K562 (cell line): ENCODE data around the gene NF1. TPM values are rescaled to one million over a fixed set of nuclear protein-coding genes. Genes with fewer than 3 reads are reported as not detected.

Source experiments
- ATAC-seq: fragments of 200-7000 bp; cut with Tn5 transposase; 3 replicates; pipeline ENCODE4 v1.9.1; 2020; ENCODE audit warnings: moderate library complexity
- BruUV-seq: library from RNA; stranded (reverse); fragments of 400-500 nt; replicated peaks from 2 replicates; lab custom pipeline; 2021; lab: Mats Ljungman, UMichigan
- CTCF ChIA-PET: fragments of 300-600 bp; formaldehyde crosslinking; extraction: SDS; loops from one replicate; lab custom pipeline; 2021; ENCODE audit warnings: low intra/inter-chr PET ratio; lab: Yijun Ruan, JAX
- POLR2A ChIA-PET: fragments of 300-600, 350-650 bp; sonication (Branson Sonifier 250); formaldehyde crosslinking; extraction: SDS; loops from one replicate; lab custom pipeline; 2021; ENCODE audit warnings: antibody characterized with exemption, inconsistent platforms; lab: Yijun Ruan, JAX
- DNase-seq, 4 experiments: peaks; one replicate each; pipeline versions ENCODE4 v3.0.0 to v3.0.0-alpha.2; 2011 to 2018; ENCODE audit warnings: low spot score in 3 of 4, mixed read lengths in 3 of 4; ENCODE audit errors: extremely low read depth in 1 of 4
- FAIRE-seq: peaks from 2 replicates; lab custom pipeline; 2011; peaks lifted over from hg19 to GRCh38; lab: Jason Lieb, UNC
- H2AFZ ChIP-seq: 2 replicates; pipeline ENCODE4 v1.6.0; 2011; ENCODE audit warnings: low read depth, low read length, control low read depth, inconsistent platforms
- H3K27ac ChIP-seq: fragments of 200-600 bp; 3 replicates; pipeline ENCODE4 v1.8.0; 2011; ENCODE audit warnings: low read depth, mild to moderate bottlenecking, control low read depth, inconsistent platforms, low read length, moderate library complexity, mixed read lengths; ENCODE audit errors: extremely low read depth
- H3K27me3 ChIP-seq, 2 experiments: fragments of 300-600 bp in 1 of 2; 2 replicates in 1 of 2; 3 replicates in 1 of 2; pipeline versions ENCODE4 v1.6.0 to v1.8.0; 2011; ENCODE audit warnings: inconsistent platforms in 2 of 2, low read length in 2 of 2, mild to moderate bottlenecking in 1 of 2, mixed read lengths in 1 of 2, moderate library complexity in 1 of 2; ENCODE audit not compliant: control insufficient read depth in 2 of 2, insufficient read depth in 2 of 2
- H3K36me3 ChIP-seq: fragments of 300-600 bp; 3 replicates; pipeline ENCODE4 v1.8.0; 2011; ENCODE audit warnings: mild to moderate bottlenecking, low read length, inconsistent platforms; ENCODE audit not compliant: control insufficient read depth, insufficient read depth
- H3K4me1 ChIP-seq, 2 experiments: fragments of 200-600 bp in 1 of 2; replicated peaks in 1 of 2; 2 replicates in 1 of 2; 3 replicates in 1 of 2; pipeline versions ENCODE4 v1.5.1 to v1.8.0; 2011; ENCODE audit warnings: inconsistent platforms in 2 of 2, low read length in 2 of 2, mild to moderate bottlenecking in 1 of 2, mixed read lengths in 1 of 2, moderate library complexity in 1 of 2; ENCODE audit not compliant: control insufficient read depth in 2 of 2, insufficient read depth in 2 of 2
- H3K4me2 ChIP-seq: 2 replicates; pipeline ENCODE4 v1.6.1; 2011; ENCODE audit warnings: low read length, control low read depth, inconsistent platforms, mixed read lengths; ENCODE audit not compliant: insufficient read depth
- H3K4me3 ChIP-seq: fragments of 200-600 bp; sonication (generic), shearing (Covaris generic); 2 replicates; pipeline ENCODE4 v1.5.1; 2016; ENCODE audit warnings: control low read depth, inconsistent platforms
- H3K79me2 ChIP-seq: fragments of 200-600 bp; 3 replicates; pipeline ENCODE4 v1.8.0; 2011; ENCODE audit warnings: low read length, inconsistent platforms; ENCODE audit not compliant: control insufficient read depth, insufficient read depth
- H3K9ac ChIP-seq, 2 experiments: 2 replicates each; pipeline versions ENCODE4 v1.6.0 to v1.6.1; 2011; ENCODE audit warnings: low read depth in 2 of 2, low read length in 2 of 2, control low read depth in 1 of 2, inconsistent platforms in 1 of 2, mild to moderate bottlenecking in 1 of 2, mixed read lengths in 1 of 2; ENCODE audit not compliant: insufficient read depth in 1 of 2
- H3K9me1 ChIP-seq: one replicate; pipeline ENCODE4 v1.6.0; 2011; ENCODE audit warnings: inconsistent platforms, mild to moderate bottlenecking, low read length, moderate library complexity; ENCODE audit not compliant: control insufficient read depth, insufficient read depth
- H3K9me3 ChIP-seq: replicated peaks from 2 replicates; pipeline ENCODE4 v1.5.1; 2011; ENCODE audit warnings: low read depth, low read length, inconsistent platforms; ENCODE audit not compliant: control insufficient read depth, insufficient read depth
- H4K20me1 ChIP-seq: replicated peaks from 2 replicates; pipeline ENCODE4 v1.6.1; 2011; ENCODE audit warnings: low read length, inconsistent platforms, mixed read lengths; ENCODE audit not compliant: control insufficient read depth, insufficient read depth
- BACH1 ChIP-seq: fragments of 200-800 bp; sonication (Bioruptor generic); IDR thresholded peaks from 2 replicates; pipeline ENCODE4 v1.6.1; 2016; ENCODE audit warnings: missing genetic modification characterization, missing compliant biosample characterization
- EZH2 ChIP-seq: IDR thresholded peaks from 2 replicates; pipeline ENCODE4 v1.6.1; 2012; ENCODE audit warnings: low read depth, mild to moderate bottlenecking, inconsistent platforms, low read length, borderline replicate concordance
- MIER1 ChIP-seq: fragments of 450-650 bp; IDR thresholded peaks from 2 replicates; pipeline ENCODE4 v1.6.1; 2016; ENCODE audit warnings: antibody characterized with exemption, mild to moderate bottlenecking, low read depth
- PTRF ChIP-seq: fragments of 450-650 bp; IDR thresholded peaks from 2 replicates; pipeline ENCODE4 v1.6.1; 2016; ENCODE audit warnings: mild to moderate bottlenecking, missing genetic modification characterization, missing compliant biosample characterization
- SMARCA5 ChIP-seq: fragments of 450-650 bp; IDR thresholded peaks from 2 replicates; pipeline ENCODE4 v1.6.1; 2016
- ZNF57 ChIP-seq: fragments of 450-650 bp; formaldehyde crosslinking; IDR thresholded peaks from 2 replicates; pipeline ENCODE4 v1.4.0; 2020; ENCODE audit warnings: mild to moderate bottlenecking, moderate library complexity
- WGBS: fragments of 100-300 bp; shearing (Covaris generic); methylation state at CpG from one replicate; pipeline ENCODE4 v1.1.6; 2016; ENCODE audit warnings: low coverage, mixed read lengths; ENCODE audit not compliant: insufficient coverage; ENCODE audit errors: missing lambda C conversion rate; 5-methylcytosine and 5-hydroxymethylcytosine counted together
- in situ Hi-C: fragments of 300-500 bp; cut with MboI; formaldehyde crosslinking; loops from 4 replicates; pipeline ENCODE4 v1.15.0; 2018; ENCODE audit warnings: inconsistent platforms, mixed read lengths
- intact Hi-C: fragments of 100-400 bp; cut with micrococcal nuclease; formaldehyde crosslinking; loops from 2 replicates; pipeline ENCODE4 v1.14.2; 2022
- polyA plus RNA-seq, 8 experiments: library from polyadenylated mRNA; depleted of rRNA in 4 of 8; stranded (reverse) in 5 of 8; unstranded in 3 of 8; fragments of >200 nt; fragmentation: Nextera tagmentation in 2 of 8; fragmentation: Illumina TruSeq in 1 of 8; extraction: Ambion mirVana in 2 of 8; extraction: Trizol in 1 of 8; gene quantifications; 2 replicates each; pipeline versions ENCODE4 v1.2.1 to v1.2.3, GENCODE V29; 2011 to 2014; ENCODE audit warnings: inconsistent platforms in 1 of 8, missing spikeins in 1 of 8
- total RNA-seq, 7 experiments: library from RNA; depleted of rRNA in 6 of 7; stranded (reverse); fragments of >200 nt in 6 of 7; fragmentation: Illumina TruSeq in 2 of 7; extraction: Trizol in 2 of 7; gene quantifications; 2 replicates each; pipeline versions ENCODE4 v1.2.1 to v1.2.3, GENCODE V29; 2011 to 2021; ENCODE audit warnings: low replicate concordance in 1 of 7
- TF ChIP-seq, protein P1 (sequence below): fragments of 250-450 bp; sonication (Bioruptor Pico); IDR thresholded peaks from 2 replicates; pipeline ENCODE4 v1.4.0; 2020; ENCODE audit warnings: borderline replicate concordance
- TF ChIP-seq, protein P2 (sequence below): fragments of 250-450 bp; sonication (Bioruptor Pico); IDR thresholded peaks from 2 replicates; pipeline ENCODE4 v1.4.0; 2020; ENCODE audit warnings: mild to moderate bottlenecking, moderate library complexity
- TF ChIP-seq, protein P3 (sequence below): fragments of 450-650 bp; IDR thresholded peaks from 2 replicates; pipeline ENCODE4 v1.6.1; 2018; ENCODE audit not compliant: partially characterized antibody

The NF1 gene
- total and polyA plus RNA-seq, 9 of the 15 experiments (the other 6 are each of a cell fraction or from before 2014, with no cell fraction given), result 3.4 to 41.9 (median 24.3) TPM

DNA sequence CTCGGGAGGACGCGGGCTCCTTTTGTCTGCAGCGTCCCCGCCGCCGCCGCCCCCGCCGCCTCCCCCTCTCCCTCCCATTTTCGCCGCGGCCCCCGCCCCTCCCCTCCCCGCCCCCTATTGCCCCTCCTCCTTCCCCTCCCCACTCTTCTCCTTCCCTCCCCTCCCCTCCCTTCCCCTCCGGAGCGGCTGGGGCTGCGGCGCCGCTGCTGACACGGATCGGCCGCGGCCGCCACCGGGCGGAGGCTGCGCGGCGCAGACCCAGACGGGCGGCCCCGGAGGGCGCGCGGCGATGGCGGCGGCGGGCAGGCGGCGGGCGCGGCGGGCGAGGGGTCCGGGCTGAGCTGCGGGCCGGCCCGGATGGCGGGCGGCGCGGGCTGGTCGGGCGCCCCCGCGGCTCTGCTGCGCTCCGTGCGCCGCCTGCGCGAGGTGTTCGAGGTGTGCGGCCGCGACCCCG, 296.7 kb downstream of the NF1 start, which contains the start of gene RAB11FIP4 (continued):
- TF ChIP-seq BACH1 (tag), result no peak
- TF ChIP-seq EZH2, result no peak
- TF ChIP-seq MIER1, result no peak
- TF ChIP-seq ZNF57 (CRISPR knock-in tag), result no peak
- no peak for TF ChIP-seq SMARCA5
- TF ChIP-seq, all 486 proteins: peak for 2

DNA sequence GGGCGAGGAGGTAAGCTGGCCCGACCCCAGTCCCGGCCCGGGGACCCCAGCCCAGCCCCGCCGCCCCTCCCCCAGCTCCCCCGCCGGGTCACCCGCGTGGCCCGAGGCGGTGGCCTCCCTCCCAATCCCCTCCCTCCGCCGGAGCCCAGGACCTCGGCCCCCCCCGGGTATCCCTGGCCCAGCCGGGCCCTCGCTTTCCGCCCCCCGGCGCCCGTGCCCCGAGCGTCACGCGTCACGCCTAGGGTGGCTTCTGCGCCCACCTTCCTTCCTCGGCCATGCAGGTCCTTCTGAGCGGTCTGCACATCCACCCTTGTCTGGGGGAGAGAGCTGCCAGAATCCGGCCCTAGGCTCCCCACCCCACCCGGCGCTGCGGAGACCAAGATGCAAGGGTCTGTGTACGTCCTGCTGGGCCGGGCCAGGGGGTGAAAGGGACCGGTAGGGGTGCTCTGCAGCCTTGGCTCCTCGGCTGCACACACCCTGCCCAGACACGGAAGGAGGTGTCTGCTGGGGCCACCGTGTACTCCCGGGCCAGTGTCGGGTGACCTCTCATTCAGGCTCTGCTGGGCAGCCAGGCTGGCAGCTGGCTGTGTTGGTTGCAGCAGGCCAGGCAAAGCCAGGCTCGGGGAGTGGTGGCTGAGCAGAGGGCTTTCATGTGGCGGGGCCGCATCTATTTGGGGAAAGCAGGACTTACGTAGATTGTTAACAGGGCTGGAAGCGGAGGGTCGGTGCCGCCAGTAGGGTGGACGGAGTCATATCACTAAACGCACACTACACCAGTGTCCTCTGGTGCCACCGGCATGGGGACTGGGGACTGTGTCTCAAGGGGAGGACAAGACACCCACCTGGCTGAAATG, 297.5 kb downstream of the NF1 start:
- ChIA-PET CTCF (no interaction called here), POLR2A (no interaction called here)
- H3K4me2 ChIP-seq, result no peak overlapping the region
- H3K9me1 ChIP-seq, result no peaks in the 10 kb centered on the region
- 40% methylated on average over 22 of the region's 52 CpGs for WGBS
- peaks cover 2% of the 10 kb centered on the region for H4K20me1 ChIP-seq
- H3K36me3 ChIP-seq, result no peaks in the 10 kb centered on the region
- BruUV-seq, result no TSS peak
- H3K27ac ChIP-seq, result no peak overlapping the region
- in situ Hi-C loops (no loop called here), intact Hi-C loops (no loop called here)
- H3K4me1 ChIP-seq, result peaks cover 0 to 21% of the 10 kb centered on the region in 2 experiments; a peak in 3 of 5 replicates
- ATAC-seq, result no peak
- no peaks in the 10 kb centered on the region for H3K79me2 ChIP-seq
- H3K9ac ChIP-seq, result no peak overlapping the region
- no peak overlapping the region for H3K4me3 ChIP-seq
- H3K9me3 ChIP-seq, result no peaks in the 10 kb centered on the region
- no peak for DNase-seq
- H2AFZ ChIP-seq, result no peak overlapping the region
- FAIRE-seq, result no peak
- peaks cover 25 to 45% of the 10 kb centered on the region in 2 experiments for H3K27me3 ChIP-seq
- TF ChIP-seq, protein P1, sequence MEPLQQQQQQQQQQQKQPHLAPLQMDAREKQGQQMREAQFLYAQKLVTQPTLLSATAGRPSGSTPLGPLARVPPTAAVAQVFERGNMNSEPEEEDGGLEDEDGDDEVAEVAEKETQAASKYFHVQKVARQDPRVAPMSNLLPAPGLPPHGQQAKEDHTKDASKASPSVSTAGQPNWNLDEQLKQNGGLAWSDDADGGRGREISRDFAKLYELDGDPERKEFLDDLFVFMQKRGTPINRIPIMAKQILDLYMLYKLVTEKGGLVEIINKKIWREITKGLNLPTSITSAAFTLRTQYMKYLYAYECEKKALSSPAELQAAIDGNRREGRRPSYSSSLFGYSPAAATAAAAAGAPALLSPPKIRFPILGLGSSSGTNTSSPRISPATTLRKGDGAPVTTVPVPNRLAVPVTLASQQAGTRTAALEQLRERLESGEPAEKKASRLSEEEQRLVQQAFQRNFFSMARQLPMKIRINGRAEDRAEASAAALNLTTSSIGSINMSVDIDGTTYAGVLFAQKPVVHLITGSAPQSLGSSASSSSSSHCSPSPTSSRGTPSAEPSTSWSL (CRISPR knock-in tag), result no peak
- TF ChIP-seq PTRF (tag), result no peak
- TF ChIP-seq, protein P2, sequence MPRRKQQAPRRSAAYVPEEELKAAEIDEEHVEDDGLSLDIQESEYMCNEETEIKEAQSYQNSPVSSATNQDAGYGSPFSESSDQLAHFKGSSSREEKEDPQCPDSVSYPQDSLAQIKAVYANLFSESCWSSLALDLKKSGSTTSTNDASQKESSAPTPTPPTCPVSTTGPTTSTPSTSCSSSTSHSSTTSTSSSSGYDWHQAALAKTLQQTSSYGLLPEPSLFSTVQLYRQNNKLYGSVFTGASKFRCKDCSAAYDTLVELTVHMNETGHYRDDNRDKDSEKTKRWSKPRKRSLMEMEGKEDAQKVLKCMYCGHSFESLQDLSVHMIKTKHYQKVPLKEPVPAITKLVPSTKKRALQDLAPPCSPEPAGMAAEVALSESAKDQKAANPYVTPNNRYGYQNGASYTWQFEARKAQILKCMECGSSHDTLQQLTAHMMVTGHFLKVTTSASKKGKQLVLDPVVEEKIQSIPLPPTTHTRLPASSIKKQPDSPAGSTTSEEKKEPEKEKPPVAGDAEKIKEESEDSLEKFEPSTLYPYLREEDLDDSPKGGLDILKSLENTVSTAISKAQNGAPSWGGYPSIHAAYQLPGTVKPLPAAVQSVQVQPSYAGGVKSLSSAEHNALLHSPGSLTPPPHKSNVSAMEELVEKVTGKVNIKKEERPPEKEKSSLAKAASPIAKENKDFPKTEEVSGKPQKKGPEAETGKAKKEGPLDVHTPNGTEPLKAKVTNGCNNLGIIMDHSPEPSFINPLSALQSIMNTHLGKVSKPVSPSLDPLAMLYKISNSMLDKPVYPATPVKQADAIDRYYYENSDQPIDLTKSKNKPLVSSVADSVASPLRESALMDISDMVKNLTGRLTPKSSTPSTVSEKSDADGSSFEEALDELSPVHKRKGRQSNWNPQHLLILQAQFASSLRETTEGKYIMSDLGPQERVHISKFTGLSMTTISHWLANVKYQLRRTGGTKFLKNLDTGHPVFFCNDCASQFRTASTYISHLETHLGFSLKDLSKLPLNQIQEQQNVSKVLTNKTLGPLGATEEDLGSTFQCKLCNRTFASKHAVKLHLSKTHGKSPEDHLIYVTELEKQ (CRISPR knock-in tag), result no peak
- TF ChIP-seq, protein P3, sequence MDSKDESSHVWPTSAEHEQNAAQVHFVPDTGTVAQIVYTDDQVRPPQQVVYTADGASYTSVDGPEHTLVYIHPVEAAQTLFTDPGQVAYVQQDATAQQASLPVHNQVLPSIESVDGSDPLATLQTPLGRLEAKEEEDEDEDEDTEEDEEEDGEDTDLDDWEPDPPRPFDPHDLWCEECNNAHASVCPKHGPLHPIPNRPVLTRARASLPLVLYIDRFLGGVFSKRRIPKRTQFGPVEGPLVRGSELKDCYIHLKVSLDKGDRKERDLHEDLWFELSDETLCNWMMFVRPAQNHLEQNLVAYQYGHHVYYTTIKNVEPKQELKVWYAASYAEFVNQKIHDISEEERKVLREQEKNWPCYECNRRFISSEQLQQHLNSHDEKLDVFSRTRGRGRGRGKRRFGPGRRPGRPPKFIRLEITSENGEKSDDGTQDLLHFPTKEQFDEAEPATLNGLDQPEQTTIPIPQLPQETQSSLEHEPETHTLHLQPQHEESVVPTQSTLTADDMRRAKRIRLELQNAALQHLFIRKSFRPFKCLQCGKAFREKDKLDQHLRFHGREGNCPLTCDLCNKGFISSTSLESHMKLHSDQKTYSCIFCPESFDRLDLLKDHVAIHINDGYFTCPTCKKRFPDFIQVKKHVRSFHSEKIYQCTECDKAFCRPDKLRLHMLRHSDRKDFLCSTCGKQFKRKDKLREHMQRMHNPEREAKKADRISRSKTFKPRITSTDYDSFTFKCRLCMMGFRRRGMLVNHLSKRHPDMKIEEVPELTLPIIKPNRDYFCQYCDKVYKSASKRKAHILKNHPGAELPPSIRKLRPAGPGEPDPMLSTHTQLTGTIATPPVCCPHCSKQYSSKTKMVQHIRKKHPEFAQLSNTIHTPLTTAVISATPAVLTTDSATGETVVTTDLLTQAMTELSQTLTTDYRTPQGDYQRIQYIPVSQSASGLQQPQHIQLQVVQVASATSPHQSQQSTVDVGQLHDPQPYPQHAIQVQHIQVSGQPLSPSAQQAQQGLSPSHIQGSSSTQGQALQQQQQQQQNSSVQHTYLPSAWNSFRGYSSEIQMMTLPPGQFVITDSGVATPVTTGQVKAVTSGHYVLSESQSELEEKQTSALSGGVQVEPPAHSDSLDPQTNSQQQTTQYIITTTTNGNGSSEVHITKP, result no peak
